ENCODE measurements around the gene TEX54.

TEX54 gene

DNA sequence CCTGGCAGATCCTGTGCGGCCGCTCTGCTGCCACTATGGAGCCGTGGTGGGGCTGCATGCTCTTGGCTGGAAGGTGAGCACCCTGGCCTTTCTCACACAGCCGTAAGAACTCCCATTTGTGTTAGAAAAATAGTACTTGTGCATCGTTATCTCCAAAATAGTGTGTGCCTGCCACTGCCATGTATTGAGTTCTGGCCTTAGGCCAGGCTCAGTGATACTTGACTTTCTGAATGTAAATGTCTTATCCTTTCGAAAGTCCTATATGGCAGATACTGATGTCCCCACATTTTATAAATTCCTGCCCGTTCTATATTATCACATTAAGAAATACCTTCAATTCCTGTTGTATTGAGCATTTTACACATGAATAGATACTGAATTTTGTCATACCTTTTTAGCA is 49.9 kb downstream of the TEX54 start:
- DNase-seq = no peak
